K562 (cell line): ENCODE data around the gene EPHB4. TPM values are rescaled to one million over a fixed set of nuclear protein-coding genes. Genes with fewer than 3 reads are reported as not detected.

Experiments used
- AFF4 ChIP-seq: sonication (generic); formaldehyde crosslinking; IDR thresholded peaks from 2 replicates; pipeline ENCODE4 v1.8.0; 2023; ENCODE audit warnings: mild to moderate bottlenecking, missing genetic modification reagents
- CHD7 ChIP-seq: fragments of 200-600 bp; sonication (generic); IDR thresholded peaks from one replicate; pipeline ENCODE4 v1.6.1; 2012; ENCODE audit warnings: mild to moderate bottlenecking, low read depth, low read length, inconsistent platforms
- HDAC1 ChIP-seq, 2 experiments: fragments of 450-650 bp; IDR thresholded peaks; 2 replicates each; pipeline ENCODE4 v1.6.1; 2016 to 2017; ENCODE audit warnings: inconsistent platforms in 1 of 2, mild to moderate bottlenecking in 1 of 2, moderate library complexity in 1 of 2
- TCF15 ChIP-seq: fragments of 250-450 bp; sonication (Bioruptor Pico); IDR thresholded peaks from 2 replicates; pipeline ENCODE4 v1.8.0; 2022; ENCODE audit warnings: moderate library complexity, mild to moderate bottlenecking, inconsistent platforms
- ZNF589 ChIP-seq: fragments of 200-800 bp; sonication (Bioruptor generic); IDR thresholded peaks from 2 replicates; pipeline ENCODE4 v1.6.1; 2016; ENCODE audit warnings: low read depth, missing genetic modification characterization, missing compliant biosample characterization
- polyA plus RNA-seq, 8 experiments: library from polyadenylated mRNA; depleted of rRNA in 4 of 8; stranded (reverse) in 5 of 8; unstranded in 3 of 8; fragments of >200 nt; fragmentation: Nextera tagmentation in 2 of 8; fragmentation: Illumina TruSeq in 1 of 8; extraction: Ambion mirVana in 2 of 8; extraction: Trizol in 1 of 8; gene quantifications; 2 replicates each; pipeline versions ENCODE4 v1.2.1 to v1.2.3, GENCODE V29; 2011 to 2014; ENCODE audit warnings: inconsistent platforms in 1 of 8, missing spikeins in 1 of 8
- total RNA-seq, 7 experiments: library from RNA; depleted of rRNA in 6 of 7; stranded (reverse); fragments of >200 nt in 6 of 7; fragmentation: Illumina TruSeq in 2 of 7; extraction: Trizol in 2 of 7; gene quantifications; 2 replicates each; pipeline versions ENCODE4 v1.2.1 to v1.2.3, GENCODE V29; 2011 to 2021; ENCODE audit warnings: low replicate concordance in 1 of 7

The EPHB4 gene
- total and polyA plus RNA-seq, 9 of the 15 experiments (the other 6 are each of a cell fraction or from before 2014, with no cell fraction given): 1.2 to 82.1 (median 37.9) TPM

- TF ChIP-seq AFF4: no peak; the same call in 1 of the 2 replicates
- TF ChIP-seq TCF15: no peak
- TF ChIP-seq CHD7: no peak
- TF ChIP-seq HDAC1 (IDR thresholded peaks at IDR 0.05): peak in 1 of 2 experiments; percentile 59; a peak in 1 of 4 replicates
- no peak; the same call in 1 of the 2 replicates for TF ChIP-seq ZNF589 (CRISPR knock-in tag)
Measured at GRCh38 chr7:100837099-100837836, 9.9 kb upstream of the EPHB4 start (continued).
